GM18507 (cell line): ENCODE data around the gene NDUFAF3.

ENCODE experiments used
- DNase-seq: peaks from one replicate; pipeline ENCODE4 v3.0.0; 2011; ENCODE audit warnings: low read depth; ENCODE audit not compliant: insufficient read length; ENCODE audit errors: extremely low spot score
- FAIRE-seq: peaks from 2 replicates; lab custom pipeline; 2011; peaks lifted over from hg19 to GRCh38; lab: Jason Lieb, UNC

NDUFAF3 gene, protein sequence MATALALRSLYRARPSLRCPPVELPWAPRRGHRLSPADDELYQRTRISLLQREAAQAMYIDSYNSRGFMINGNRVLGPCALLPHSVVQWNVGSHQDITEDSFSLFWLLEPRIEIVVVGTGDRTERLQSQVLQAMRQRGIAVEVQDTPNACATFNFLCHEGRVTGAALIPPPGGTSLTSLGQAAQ

DNA sequence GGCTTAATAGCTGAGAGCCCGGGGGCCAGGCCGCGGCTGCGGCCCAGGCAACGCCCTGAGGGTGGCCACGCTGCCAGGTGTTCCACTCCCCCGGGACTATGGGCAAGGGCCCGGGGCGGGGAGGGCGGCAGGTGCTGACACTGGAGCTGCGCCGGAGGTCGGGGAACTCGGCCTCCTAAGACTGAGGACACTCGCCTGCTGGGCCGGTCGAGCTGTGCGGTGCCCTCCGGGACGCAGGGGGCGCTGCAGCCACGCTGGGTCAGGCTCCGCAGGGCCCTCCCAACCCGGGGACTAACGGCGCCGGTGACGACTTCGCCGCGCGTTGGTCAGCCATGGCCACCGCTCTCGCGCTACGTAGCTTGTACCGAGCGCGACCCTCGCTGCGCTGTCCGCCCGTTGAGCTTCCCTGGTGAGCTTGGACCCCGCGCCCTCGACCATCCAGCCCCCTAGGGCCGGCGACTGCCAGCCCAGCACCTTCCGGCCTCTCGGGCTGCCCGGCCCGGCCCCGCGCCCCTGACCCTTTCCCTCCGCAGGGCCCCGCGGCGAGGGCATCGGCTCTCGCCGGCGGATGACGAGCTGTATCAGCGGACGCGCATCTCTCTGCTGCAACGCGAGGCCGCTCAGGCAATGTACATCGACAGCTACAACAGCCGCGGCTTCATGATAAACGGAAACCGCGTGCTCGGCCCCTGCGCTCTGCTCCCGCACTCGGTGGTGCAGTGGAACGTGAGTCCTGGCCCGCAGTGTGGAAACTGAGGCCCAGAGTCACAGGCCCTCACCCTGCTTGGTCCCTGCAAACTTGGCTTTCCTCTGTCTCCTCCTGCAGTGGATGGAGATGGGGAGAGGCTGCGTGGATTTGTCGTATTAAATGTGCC lies at the start of gene NDUFAF3:
Gene NDUFAF3 (plus strand): TSS at position 309 of the 875 bp plus-strand sequence. CDS start 24 bp downstream, at position 333.
- DNase-seq (peak; percentile 75), FAIRE-seq (no peak)

DNA sequence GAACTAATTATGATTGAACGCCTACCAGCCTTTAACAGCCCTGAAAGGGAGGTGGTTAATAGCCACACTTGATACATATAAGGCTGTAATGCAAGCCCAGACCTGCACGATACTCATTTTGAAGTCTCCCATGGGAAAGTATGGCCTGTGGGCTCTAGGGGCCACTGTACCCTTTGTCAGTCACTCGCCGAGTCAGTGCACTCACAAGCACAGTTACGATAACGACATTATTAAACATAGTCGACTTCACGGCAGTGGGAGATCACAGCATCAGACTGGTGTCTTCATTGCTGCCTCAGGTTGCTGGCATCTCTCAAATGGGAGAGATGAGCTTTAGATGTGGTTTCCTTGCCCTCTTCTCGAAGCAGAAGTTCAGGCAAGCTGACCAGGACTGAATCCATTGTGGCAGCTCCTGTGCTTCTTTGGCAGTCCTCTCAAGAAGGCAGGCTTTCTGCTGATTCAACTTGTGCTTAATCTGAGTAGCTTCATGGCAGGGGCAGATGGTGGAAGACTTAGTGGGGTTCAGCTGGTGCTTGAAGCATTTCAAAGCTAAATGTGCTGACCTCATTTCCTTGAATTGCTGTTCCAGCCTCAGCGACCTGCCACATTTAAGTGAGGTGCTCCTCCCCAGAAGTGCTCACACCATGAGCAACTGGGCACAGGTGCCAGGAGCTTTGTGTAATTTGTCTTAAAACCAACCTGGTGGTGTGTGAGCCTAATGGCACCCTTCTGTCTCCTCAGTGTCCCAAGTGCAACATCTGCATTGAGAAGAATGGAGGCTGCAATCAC lies 47.7 kb upstream of the NDUFAF3 start:
- no peak for FAIRE-seq
- DNase-seq: no peak

DNA sequence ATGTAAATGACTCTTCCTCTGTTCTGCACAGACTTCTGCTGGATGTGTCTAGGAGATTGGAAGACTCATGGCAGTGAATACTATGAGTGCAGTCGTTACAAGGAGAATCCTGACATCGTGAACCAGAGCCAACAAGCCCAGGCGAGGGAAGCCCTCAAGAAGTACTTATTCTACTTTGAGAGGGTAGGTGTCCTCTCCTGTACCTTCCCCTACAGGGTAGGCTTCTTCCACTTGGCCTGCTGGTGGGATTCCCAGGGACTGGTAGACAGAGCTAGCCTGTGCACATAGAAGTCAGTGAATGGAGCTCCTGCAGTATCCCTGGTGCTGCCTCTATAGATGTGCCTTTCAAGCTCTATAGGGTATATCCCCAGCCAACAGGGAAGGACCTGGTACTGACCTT lies 42.5 kb upstream of the NDUFAF3 start:
- DNase-seq (no peak), FAIRE-seq (no peak)

DNA sequence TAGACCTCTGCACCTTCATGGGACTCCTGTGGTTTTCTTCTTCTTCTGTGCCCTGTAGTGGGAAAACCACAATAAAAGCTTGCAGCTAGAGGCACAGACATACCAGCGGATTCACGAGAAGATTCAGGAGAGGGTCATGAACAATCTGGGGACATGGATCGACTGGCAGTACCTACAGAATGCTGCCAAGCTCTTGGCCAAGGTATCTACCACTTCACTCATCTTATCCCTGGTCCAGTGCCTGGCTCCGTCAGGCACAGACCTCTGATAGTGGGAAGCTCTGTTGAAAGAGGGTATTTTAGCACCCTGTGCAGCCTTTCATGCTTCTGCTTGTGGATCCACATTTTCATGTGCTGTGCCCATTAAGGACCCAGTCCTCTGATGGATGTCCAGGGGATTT lies 41.6 kb upstream of the NDUFAF3 start:
- no peak for FAIRE-seq

DNA sequence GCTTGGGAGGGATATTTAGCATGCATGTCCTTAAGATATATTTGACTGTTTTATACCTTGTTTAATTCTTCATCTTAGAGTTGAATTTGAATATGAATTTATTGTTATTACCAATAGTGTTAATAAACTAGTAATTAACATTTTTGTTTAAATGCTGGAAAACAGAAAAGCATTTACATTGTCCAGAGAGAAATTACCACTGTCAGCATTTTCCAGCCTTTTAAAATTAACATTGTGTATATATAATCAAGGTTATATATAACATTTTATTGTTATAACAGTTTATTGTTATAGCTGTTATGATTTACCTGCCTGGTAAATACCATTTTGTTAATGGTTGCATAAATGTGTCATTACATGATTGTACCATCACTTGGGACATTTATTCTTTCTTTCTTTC lies 39.9 kb upstream of the NDUFAF3 start:
- DNase-seq (no peak), FAIRE-seq (no peak)

More for the DNA sequence above, 41.6 kb upstream of the NDUFAF3 start:
- no peak for DNase-seq

DNA sequence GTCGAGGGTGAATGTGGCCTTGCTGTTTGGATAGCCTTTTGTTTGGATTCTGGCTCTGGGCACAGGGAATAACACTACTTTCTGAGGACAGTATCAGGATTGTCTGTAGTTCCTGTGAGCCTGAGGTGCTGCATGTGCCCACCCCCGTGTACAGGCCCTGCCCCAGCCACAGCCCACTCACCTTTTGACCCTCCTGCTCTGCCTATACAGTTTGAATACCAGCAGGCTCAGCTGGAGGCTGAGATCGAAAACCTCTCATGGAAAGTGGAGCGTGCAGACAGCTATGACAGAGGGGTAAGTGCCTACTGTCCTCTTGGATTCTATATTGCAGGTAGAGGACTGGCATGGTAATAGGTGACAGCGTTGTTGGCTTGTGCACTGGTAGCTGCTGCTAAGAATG lies 39.2 kb upstream of the NDUFAF3 start:
- DNase-seq (no peak), FAIRE-seq (no peak)

DNA sequence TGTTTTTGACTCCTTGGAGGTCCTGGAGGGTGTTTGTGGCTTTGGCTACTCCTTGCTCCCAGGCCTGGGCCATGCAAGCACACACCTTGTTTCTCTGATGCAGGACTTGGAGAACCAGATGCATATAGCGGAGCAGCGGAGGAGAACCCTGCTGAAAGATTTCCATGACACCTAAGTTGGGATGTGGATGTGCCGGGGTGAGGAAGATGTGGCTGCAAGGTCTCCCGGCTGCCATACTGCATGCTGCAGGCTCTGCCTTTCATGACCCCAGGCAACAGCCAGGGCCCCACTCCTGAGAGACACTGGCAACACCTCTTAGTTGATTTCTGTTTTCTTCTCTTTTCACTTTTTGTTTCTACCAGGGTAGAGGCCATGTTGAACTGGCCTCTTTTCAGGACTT lies 38.8 kb upstream of the NDUFAF3 start:
- no peak for DNase-seq
- FAIRE-seq: no peak

DNA sequence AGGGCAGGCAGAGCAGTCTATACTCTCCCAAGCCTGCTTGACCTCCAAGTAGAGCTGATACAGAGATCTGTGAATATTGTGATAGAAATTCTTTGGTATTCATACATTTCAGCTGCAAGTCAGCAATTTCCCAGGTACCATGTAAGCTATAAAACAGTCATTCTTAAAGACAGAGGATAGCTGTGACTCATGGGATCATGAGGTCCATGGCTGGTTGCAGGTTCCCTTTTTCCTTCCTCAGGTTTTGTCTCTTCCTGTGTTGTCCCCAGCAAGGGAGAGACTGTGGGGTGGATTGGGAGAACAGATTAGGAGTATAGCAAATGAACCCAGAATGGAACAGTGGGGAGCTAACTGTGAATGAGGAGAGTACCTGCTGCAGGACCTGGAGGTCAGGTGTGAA lies 37.3 kb upstream of the NDUFAF3 start:
- DNase-seq (no peak), FAIRE-seq (no peak)

DNA sequence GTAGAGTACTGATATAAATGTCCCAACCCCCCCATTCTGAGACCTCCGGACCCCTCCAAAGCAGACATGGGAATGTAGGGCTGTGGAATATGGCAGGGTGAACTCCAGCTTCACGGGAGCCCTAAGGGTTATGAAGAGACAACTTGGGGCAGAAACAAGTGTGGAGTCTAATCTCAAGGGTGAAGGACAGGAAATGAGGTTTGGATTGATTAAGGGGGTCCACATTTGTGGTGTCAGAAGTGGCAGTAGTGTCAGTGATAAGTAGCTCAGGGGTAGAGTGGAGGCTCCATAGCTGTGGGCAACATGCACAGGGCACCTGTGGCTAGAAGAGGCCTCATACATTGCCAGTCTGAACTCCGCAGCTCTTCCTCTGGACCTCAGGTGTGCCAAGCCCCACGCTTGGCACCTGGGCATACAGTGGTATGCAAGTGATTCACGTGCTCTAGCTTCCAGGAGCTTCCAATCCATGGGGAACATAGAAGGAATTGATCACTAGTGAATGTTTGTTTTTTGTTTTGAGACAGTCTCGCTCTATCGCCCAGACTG lies 36.0 kb upstream of the NDUFAF3 start:
- DNase-seq (no peak), FAIRE-seq (no peak)

DNA sequence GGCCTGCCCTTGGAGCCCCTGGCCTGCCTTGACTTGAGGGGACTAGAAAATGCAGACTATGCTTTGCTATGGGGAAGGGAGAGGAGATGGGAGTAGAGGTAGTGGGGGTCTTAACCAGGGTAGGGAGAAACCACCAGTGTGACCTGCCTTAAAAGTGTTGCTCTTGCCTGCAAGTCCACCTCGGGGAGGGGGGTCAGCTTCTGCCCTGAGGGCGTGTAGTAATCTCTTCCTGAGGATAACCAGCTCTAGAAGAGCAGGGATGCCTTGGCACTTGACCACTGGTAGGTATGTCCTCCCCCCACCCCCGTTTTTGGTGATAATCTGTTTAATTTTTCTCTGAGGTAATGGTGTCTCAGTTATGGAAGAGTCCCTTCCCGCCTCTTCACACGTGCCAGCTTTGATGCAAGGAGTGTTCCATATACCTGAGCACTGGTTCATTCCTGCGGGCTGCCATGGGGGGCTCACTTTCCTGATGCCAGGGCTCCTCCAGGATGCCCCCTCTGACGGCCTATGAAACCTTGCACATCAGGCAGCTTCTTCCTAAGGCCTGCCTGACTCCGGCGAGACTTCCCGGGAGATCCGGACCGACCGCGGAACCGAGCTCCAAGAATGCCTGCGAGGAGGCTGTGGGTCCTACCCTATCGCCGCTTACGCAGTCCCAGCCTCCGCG lies 32.7 kb upstream of the NDUFAF3 start:
- FAIRE-seq (no peak), DNase-seq (no peak)

DNA sequence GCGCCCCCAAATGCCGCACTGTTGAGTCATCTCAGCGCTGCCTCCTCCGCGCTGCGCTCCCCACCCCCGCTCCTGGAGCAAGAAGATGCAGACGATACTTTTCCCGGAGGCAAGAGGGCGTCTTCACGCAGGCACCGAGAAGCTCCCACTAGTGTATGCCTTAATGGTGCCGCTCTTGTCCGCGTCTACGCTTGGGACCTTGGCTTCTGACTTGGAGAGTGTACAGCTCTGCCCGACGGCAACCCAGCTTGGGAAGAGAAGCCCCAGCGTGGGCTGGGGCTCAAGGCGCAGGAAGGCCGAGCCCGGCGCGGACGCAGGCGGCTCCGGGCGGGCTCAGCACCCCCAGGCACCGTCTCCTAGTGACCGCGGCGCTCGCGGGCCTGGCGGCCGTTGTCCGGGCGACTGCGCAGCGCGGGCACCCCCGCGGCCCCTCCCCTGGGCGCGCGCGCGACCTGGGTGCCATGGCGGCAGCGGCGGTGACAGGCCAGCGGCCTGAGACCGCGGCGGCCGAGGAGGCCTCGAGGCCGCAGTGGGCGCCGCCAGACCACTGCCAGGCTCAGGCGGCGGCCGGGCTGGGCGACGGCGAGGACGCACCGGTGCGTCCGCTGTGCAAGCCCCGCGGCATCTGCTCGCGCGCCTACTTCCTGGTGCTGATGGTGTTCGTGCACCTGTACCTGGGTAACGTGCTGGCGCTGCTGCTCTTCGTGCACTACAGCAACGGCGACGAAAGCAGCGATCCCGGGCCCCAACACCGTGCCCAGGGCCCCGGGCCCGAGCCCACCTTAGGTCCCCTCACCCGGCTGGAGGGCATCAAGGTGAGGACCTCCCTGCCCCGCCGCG lies 31.9 kb upstream of the NDUFAF3 start, which contains the start of gene P4HTM:
Gene P4HTM (plus strand): TSS at position 446 of the 840 bp plus-strand sequence. CDS start 16 bp downstream, at position 462.
- DNase-seq: peak; percentile 49
- peak; percentile 84 for FAIRE-seq

DNA sequence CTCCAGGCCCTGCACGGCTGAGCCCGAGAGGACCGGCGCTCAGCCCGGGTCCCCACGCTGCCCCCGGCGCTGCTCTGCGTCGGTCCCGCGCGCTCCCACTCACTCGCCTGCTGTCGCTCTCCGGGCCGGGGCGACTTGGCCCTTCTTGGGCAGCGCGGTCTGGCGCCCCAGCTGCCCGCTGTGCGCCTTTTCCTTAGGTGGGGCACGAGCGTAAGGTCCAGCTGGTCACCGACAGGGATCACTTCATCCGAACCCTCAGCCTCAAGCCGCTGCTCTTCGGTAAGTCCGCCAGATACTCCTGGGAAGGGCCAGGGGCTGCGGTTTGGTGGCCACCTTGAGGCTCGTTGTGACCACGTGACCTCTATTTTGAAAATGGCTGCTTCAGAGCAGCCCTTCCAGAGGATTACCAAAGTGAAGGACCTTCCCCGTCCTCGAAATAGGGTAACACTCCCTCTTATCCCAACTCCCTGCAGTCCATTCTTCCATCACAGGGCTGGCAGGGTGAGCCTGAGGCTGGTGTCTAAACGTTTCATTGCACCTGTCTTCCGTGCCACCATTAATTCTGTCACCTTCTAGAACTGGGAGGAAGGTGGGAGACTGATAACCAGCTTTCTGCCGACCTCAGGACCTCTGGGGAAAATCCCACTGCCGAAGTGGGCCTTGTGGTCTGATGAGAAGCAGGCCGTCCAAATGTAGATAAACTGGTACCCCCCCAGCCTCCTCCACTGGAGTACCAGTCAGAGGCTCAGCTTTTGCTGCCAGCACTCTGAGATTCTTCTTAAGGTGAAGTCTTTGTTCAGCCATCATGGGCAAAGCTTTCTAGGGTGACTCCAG lies 31.1 kb upstream of the NDUFAF3 start:
- FAIRE-seq (peak; percentile 48), DNase-seq (no peak)

DNA sequence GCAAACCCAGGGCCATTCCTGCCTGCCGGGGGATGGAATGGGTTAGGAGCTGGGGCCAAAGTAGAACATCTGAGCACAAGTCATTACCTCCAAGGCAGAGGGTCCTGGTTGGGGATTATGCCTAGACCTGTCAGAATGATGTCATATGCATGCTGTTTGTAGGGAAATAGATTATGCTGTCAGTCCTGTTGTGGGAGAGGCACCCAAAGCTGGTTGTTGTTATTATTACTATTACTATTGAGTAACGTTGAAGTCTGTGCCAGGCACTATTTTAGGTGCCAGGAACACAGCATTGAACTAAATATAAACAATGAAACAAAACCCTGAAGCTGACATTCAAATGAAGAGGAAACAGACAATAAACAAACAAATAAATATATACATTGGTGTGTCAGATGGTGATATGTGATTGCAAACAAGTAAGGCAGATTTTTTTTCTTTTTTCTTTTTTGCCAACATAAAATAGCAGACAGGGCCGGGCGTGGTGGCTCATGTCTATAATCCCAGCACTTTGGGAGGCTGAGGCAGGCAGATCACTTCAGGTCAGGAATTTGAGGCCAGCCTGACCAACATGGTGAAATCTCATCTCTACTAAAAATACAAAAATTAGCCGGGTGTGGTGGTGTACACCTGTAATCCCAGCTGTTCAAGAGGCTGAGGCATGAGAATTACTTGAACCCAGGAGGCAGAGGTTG lies 29.9 kb upstream of the NDUFAF3 start:
- no peak for DNase-seq
- FAIRE-seq: no peak

DNA sequence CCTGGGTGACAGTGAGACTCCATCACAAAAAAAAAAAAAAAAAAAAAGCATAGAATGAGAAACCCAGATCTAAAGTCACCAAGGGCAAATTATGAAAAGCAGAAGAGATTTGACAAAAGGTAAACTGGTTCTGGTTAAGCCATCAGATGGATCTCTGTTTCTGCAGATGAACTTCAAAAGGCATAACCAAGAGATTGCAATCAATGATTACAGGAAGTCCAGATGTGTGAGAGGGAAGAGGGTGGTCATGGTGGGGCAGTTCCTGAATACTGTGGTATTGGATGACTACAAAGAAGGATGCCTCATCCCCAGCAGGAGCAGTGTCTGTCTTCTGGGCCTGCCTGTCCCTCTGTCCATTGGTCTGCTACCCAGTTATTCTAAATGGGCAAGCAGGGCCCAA lies 28.1 kb upstream of the NDUFAF3 start:
- DNase-seq: no peak
- FAIRE-seq: no peak

DNA sequence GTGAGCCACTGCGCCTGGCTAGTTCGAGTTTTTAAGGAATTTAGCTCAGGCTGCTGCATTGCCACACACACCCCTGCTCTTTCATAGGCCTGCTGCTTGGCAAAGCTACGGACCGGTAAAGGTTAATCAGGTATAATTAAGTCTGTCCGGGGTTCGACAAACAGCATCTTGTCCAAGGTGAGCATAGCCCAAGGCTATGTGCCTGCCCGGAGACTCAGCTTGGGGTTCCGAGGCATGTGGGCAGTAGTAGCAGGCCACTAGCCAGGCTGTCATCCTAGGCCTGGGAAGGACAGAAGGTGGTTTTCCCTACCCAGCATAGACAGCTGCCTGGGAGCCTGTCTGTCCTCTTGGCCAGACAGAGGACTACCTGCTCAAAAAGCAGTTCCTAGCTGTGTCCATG lies 25.3 kb upstream of the NDUFAF3 start:
- no peak for DNase-seq
- no peak for FAIRE-seq

DNA sequence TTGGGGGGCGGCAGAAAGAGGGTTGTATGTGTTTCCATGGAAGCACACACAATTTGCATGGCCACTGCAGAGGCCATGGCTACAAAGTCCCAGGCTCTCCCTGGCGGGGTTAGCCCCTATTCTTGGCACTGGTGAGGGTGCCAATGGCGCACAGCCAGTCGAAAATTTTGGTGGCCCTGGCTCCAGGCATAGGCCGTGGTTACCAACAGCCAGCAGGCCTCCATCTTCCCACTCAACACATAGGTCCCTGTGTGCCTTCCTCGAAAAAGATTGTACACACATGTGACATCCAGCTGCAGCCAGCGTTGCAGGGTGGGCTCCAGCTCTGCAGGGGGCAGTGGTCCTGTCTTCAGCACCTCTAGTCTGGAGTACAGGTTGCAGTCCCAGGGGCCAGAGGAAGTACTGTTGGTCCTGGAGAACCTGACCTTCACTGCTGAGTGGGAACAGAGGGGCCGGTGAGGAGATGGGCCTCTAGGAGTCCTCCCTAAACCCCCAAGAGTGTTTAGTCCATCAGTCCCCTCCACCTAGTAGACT lies 24.8 kb upstream of the NDUFAF3 start:
- DNase-seq (no peak), FAIRE-seq (no peak)
